Spleen (tissue), 11 donors: ENCODE data around the gene TBC1D16. TPM values are rescaled to one million over a fixed set of nuclear protein-coding genes. Genes with fewer than 3 reads are reported as not detected.

Experiments used
- DNase-seq: peaks from one replicate; pipeline ENCODE4 v3.0.0-alpha.2; 2020
- H3K27ac ChIP-seq, 8 donors: fragments of 200-600 bp; sonication (generic) in 7 of 8; 1 replicate in 4 of 8; 2 replicates in 4 of 8; pipeline versions ENCODE4 v1.5.0 to v1.8.0; 2016 to 2021; ENCODE audit warnings: inconsistent platforms in 4 of 8, mild to moderate bottlenecking in 4 of 8, moderate library complexity in 1 of 8
- H3K27me3 ChIP-seq, 7 donors: fragments of 200-600 bp; sonication (generic) in 6 of 7; replicated peaks in 1 of 7; 1 replicate in 4 of 7; 2 replicates in 3 of 7; pipeline versions ENCODE4 v1.5.0 to v1.8.0; 2016 to 2021; ENCODE audit warnings: inconsistent platforms in 3 of 7, mild to moderate bottlenecking in 1 of 7
- H3K36me3 ChIP-seq, 6 donors: fragments of 200-600 bp; sonication (generic) in 5 of 6; 1 replicate in 4 of 6; 2 replicates in 2 of 6; pipeline versions ENCODE4 v1.5.0 to v1.8.0; 2016 to 2021; ENCODE audit warnings: inconsistent platforms in 2 of 6
- H3K4me1 ChIP-seq, 6 donors: fragments of 200-600 bp; sonication (generic) in 5 of 6; 1 replicate in 3 of 6; 2 replicates in 3 of 6; pipeline versions ENCODE4 v1.5.0 to v1.8.0; 2016 to 2021; ENCODE audit warnings: inconsistent platforms in 3 of 6
- H3K4me3 ChIP-seq, 8 donors: fragments of 200-600 bp; sonication (generic) in 7 of 8; 1 replicate in 4 of 8; 2 replicates in 4 of 8; pipeline versions ENCODE4 v1.5.0 to v1.8.0; 2016 to 2021; ENCODE audit warnings: inconsistent platforms in 4 of 8, mild to moderate bottlenecking in 4 of 8, moderate library complexity in 2 of 8
- H3K9me3 ChIP-seq, 8 donors: fragments of 200-600 bp; sonication (generic) in 7 of 8; 1 replicate in 4 of 8; 2 replicates in 4 of 8; pipeline versions ENCODE4 v1.5.0 to v1.8.0; 2016 to 2021; ENCODE audit warnings: inconsistent platforms in 4 of 8
- POLR2A ChIP-seq, 3 donors: fragments of 450-650 bp; IDR thresholded peaks; one replicate each; pipeline ENCODE4 v1.5.1; 2017; ENCODE audit warnings: antibody characterized with exemption in 3 of 3, mild to moderate bottlenecking in 1 of 3
- POLR2AphosphoS5 ChIP-seq, 3 donors: sonication (generic); formaldehyde crosslinking; IDR thresholded peaks; one replicate each; pipeline ENCODE4 v1.5.1; 2017; ENCODE audit warnings: antibody characterized with exemption in 3 of 3
- WGBS, 5 donors: extraction: QIAGEN DNeasy Blood & Tissue Kit in 3 of 5; methylation state at CpG; one replicate each; pipeline versions ENCODE4 v1.1.5 to v1.1.7; 2013 to 2018; 5-methylcytosine and 5-hydroxymethylcytosine counted together
- intact Hi-C: fragments of 100-400 bp; cut with DNase I; formaldehyde crosslinking; loops from one replicate; pipeline ENCODE4 v1.15.0; 2023; ENCODE audit warnings: low total_unique reads
- polyA plus RNA-seq, 3 donors: library from polyadenylated mRNA; stranded (reverse); fragments of 200-250 nt; gene quantifications; one replicate each; pipeline ENCODE4 v1.2.1, GENCODE V29; 2013
- total RNA-seq, 7 donors: library from RNA; depleted of rRNA in 3 of 7; stranded (reverse); fragments of >200 nt in 3 of 7; fragmentation: NEBNext Ultra II Directional in 4 of 7; extraction: Animal tissue kit (Norgen Biotek cat#: 25700) in 4 of 7; gene quantifications; one replicate each; pipeline versions ENCODE4 v1.1.0 to v1.2.1, GENCODE V29; 2016 to 2021
- TF ChIP-seq, protein P1 (sequence below), 11 experiments: fragments of 200-600 bp in 7 of 11; fragments of 450-650 bp in 4 of 11; sonication (generic) in 4 of 11; IDR thresholded peaks in 8 of 11; conservative IDR thresholded peaks in 3 of 11; 1 replicate in 7 of 11; 2 replicates in 4 of 11; pipeline versions ENCODE4 v1.4.0 to v1.8.0; 2016 to 2021; ENCODE audit warnings: antibody characterized with exemption in 11 of 11, inconsistent platforms in 4 of 11, mild to moderate bottlenecking in 1 of 11
- donor health status: healthy with polysubstance abuse.
- donor health status: DM: no; HTN: no; CAD: no; lungs with moderate emphysema.
- donor health status: DM: no; HTN: no; CAD: no.
- donor health status: Bipolar disorder and iron deficiency.
- donor health status: healthy.
- donor health status: DM: no; HTN: no; CAD: no.
- donor health status: DM: yes; HTN: yes; CAD: no.

The TBC1D16 gene
- total and polyA plus RNA-seq, 10 donors = 1.3 to 33.6 (median 15.7) TPM

DNA sequence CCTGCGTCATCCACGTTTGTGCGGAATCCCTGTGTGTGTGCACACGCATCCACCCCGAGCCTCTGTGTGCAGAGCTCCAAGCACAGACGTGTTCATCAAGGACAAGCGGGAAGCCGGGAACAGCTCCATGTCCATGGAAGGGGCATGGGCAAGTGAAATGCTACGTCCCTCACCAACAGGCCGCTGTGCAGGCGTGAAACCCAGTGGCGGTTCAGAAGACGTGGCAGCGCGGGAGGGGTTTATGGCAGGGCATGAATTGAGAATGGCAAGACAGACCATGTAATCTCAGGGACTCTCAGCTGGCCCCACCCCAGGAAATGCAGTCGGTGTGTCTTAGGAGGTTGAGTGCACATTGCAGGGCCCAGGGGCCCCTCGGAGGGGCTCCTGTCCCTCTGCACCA is 52.7 kb downstream of the TBC1D16 start:
- H3K36me3 ChIP-seq = peaks cover 0 to 5% (median 0%) of the 10 kb centered on the region in 6 donors
- DNase-seq = peak; percentile 46
- no peaks in the 10 kb centered on the region for H3K27me3 ChIP-seq
- H3K4me1 ChIP-seq = peaks cover 0 to 62% (median 16%) of the 10 kb centered on the region in 6 donors
- no peak overlapping the region for H3K4me3 ChIP-seq
- 85 to 94% (median 89%) methylated on average over 17 of the region's 17 CpGs for WGBS, 5 donors
- no peak overlapping the region for H3K27ac ChIP-seq
- no peaks in the 10 kb centered on the region for H3K9me3 ChIP-seq
- TF ChIP-seq POLR2AphosphoS5 (IDR thresholded peaks at IDR 0.05) (no peak), POLR2A (IDR thresholded peaks at IDR 0.05) (no peak)
- TF ChIP-seq, protein P1, sequence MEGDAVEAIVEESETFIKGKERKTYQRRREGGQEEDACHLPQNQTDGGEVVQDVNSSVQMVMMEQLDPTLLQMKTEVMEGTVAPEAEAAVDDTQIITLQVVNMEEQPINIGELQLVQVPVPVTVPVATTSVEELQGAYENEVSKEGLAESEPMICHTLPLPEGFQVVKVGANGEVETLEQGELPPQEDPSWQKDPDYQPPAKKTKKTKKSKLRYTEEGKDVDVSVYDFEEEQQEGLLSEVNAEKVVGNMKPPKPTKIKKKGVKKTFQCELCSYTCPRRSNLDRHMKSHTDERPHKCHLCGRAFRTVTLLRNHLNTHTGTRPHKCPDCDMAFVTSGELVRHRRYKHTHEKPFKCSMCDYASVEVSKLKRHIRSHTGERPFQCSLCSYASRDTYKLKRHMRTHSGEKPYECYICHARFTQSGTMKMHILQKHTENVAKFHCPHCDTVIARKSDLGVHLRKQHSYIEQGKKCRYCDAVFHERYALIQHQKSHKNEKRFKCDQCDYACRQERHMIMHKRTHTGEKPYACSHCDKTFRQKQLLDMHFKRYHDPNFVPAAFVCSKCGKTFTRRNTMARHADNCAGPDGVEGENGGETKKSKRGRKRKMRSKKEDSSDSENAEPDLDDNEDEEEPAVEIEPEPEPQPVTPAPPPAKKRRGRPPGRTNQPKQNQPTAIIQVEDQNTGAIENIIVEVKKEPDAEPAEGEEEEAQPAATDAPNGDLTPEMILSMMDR (IDR thresholded peaks at IDR 0.05 in 8 of 11, conservative IDR thresholded peaks at IDR 0.05 in 3 of 11) = no peak
- intact Hi-C loops = loop anchor here (10.0 kb wide), 1 partner anchor 138 kb away; no protein-coding TSS in a partner anchor

DNA sequence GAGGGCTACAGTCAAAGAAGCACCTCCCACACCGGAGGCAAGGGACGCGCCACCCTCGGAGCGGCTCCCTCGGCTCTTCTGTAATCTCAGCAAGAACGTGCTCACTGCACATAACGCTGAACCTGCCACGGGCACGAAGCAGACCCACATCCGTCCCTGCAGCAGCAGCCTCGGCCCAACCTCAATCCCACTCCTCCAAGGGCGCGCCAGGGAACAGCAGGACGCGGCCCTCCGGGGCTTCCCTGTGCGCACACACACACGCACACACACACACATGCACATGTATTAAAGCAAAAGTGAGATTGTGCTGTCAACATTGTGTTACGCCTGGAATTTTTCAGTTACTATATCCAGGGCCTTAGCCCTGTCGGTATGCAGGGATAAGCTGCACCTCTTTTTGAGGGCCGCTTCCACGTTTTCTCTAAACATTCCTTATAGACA is 54.0 kb downstream of the TBC1D16 start:
- Histone ChIP-seq H3K27ac (no peak overlapping the region), H3K9me3 (no peaks in the 10 kb centered on the region), H3K36me3 (peaks cover 0 to 14% (median 0%) of the 10 kb centered on the region in 6 donors), H3K4me3 (no peak overlapping the region), H3K27me3 (no peaks in the 10 kb centered on the region), H3K4me1 (peaks cover 0 to 57% (median 8%) of the 10 kb centered on the region in 6 donors)
- peak; percentile 68 for DNase-seq
- WGBS, 5 donors = 84 to 98% (median 91%) methylated on average over 23 of the region's 23 CpGs
- intact Hi-C loops = loop anchor here (10.0 kb wide), 1 partner anchor 137 kb away; no protein-coding TSS in a partner anchor
- no peak for TF ChIP-seq POLR2AphosphoS5 (IDR thresholded peaks at IDR 0.05)
- TF ChIP-seq, protein P1 (IDR thresholded peaks at IDR 0.05 in 8 of 11, conservative IDR thresholded peaks at IDR 0.05 in 3 of 11) = no peak
- TF ChIP-seq POLR2A (IDR thresholded peaks at IDR 0.05) = no peak

DNA sequence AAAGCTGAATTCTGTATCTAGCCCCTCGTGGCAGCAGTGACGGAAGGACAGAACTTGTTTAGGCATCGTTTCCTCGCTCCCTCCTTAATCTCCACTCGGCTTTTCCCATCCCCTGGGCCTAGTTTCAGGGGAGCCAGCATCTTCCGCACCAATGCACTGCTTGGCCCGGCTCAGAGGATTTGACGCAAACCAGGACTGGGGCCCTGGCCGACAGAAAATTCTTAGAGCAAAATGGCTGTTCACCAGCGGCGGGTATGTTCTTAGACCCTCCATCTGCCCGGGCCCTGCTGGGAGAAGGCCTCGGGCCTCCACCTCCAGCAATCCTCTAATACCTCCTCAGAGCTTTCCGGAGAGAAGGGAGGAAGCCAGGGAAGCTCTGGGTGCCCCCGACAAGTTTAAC is 54.6 kb downstream of the TBC1D16 start:
- 88 to 93% (median 91%) methylated on average over 15 of the region's 15 CpGs for WGBS, 5 donors
- intact Hi-C loops = loop anchor here (10.0 kb wide), 1 partner anchor 136 kb away; no protein-coding TSS in a partner anchor
- Histone ChIP-seq H3K27me3 (no peaks in the 10 kb centered on the region), H3K27ac (no peak overlapping the region), H3K36me3 (peaks cover 0 to 14% (median 0%) of the 10 kb centered on the region in 6 donors), H3K4me3 (no peak overlapping the region), H3K4me1 (peaks cover 0 to 51% (median 5%) of the 10 kb centered on the region in 6 donors), H3K9me3 (no peaks in the 10 kb centered on the region)
- TF ChIP-seq POLR2AphosphoS5 (IDR thresholded peaks at IDR 0.05) (no peak), POLR2A (IDR thresholded peaks at IDR 0.05) (no peak)
- TF ChIP-seq, protein P1 (IDR thresholded peaks at IDR 0.05 in 8 of 11, conservative IDR thresholded peaks at IDR 0.05 in 3 of 11) = no peak
- peak; percentile 51 for DNase-seq

DNA sequence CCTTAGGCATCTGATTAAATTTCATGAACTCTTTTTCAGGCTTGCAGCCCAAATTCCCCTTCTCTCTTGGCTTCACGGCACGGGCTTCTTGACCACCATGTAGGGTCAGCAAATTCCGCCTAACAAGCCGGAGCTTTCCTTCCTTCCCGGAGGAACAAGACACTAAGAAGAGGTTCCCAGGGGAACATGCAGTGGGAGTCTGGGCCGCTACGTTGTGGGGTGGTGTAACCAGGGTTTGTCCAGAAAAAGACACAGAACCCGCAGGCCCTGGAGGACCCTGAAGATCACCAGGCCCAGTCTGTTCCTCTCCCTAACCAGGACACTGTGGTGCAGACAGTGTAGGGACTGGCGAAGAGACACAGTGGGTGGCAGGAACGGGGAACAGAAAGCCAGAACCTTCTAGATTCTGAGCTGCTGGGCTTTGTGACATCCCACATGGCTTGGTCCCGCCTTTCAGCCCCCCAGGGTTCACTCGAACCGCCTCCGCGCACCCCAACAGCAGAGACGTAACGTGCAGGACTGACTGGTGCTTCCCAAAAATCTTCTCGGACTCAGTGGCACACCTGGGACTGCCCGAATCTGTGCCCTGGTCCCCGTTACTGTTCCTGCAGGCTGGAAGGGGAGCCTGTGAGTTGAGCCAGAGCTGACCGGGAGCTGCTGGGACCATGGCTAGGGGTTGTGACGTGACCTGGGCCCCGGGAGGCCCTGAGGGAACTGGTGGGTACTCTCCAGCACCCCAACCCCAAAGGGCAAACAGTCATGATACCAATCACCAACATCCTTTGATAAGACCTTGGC is 55.2 kb downstream of the TBC1D16 start:
- Histone ChIP-seq H3K27me3 (no peaks in the 10 kb centered on the region), H3K4me3 (no peak overlapping the region), H3K9me3 (no peaks in the 10 kb centered on the region), H3K36me3 (peaks cover 0 to 14% (median 0%) of the 10 kb centered on the region in 6 donors), H3K4me1 (peaks cover 0 to 46% (median 5%) of the 10 kb centered on the region in 6 donors), H3K27ac (no peak overlapping the region)
- TF ChIP-seq, protein P1 (IDR thresholded peaks at IDR 0.05 in 8 of 11, conservative IDR thresholded peaks at IDR 0.05 in 3 of 11) = no peak
- TF ChIP-seq POLR2AphosphoS5 (IDR thresholded peaks at IDR 0.05) = no peak
- TF ChIP-seq POLR2A (IDR thresholded peaks at IDR 0.05) = no peak
- WGBS, 5 donors = 85 to 92% (median 91%) methylated on average over 20 to 23 of the region's 23 CpGs
- intact Hi-C loops = loop anchor here (10.0 kb wide), 1 partner anchor 136 kb away; no protein-coding TSS in a partner anchor
- peak; percentile 48 for DNase-seq
